ENCODE data around the gene IL1RAPL2.
A peak's percentile ranks its signal among the peaks of the same experiment; 100 is the strongest.

GRCh38 chrX:104565791-104566680 is at the start of gene IL1RAPL2:
- TF ChIP-seq CTCF (IDR thresholded peaks at IDR 0.05), result peak in 9 of 12 donors; percentile 7 to 47 (median 33)
- no peak for TF ChIP-seq POLR2A (IDR thresholded peaks at IDR 0.05)

All from heart left ventricle (tissue), 13 donors.